Measurements from ENCODE around the gene TYK2.
A peak's percentile ranks its signal among the peaks of the same experiment; 100 is the strongest.
"Not testable (repeated sequence)": the region's sequence is repeated elsewhere in the genome, so short reads cannot be mapped to it uniquely, and the experiment has no call there.

TYK2 gene

GRCh38 chr19:10388957-10389356 lies 8.6 kb upstream of the TYK2 start:
- DNase-seq (ENCODE audit: extremely low read depth, low read depth) = peak; percentile 47

GRCh38 chr19:10384580-10384979 lies 4.2 kb upstream of the TYK2 start:
- no peak for TF ChIP-seq CTCF (IDR thresholded peaks at IDR 0.05; ENCODE audit: low read depth, low read length)
- no peak for DNase-seq (ENCODE audit: extremely low read depth, low read depth)

More at GRCh38 chr19:10388957-10389356, 8.6 kb upstream of the TYK2 start:
- TF ChIP-seq CTCF (IDR thresholded peaks at IDR 0.05; ENCODE audit: low read depth, low read length) = peak; percentile 94

- not testable (repeated sequence) for DNase-seq (ENCODE audit: extremely low read depth, low read depth)
Observed at GRCh38 chr19:10383223-10383499, 2.8 kb upstream of the TYK2 start.

GRCh38 chr19:10379880-10380312 lies 476 bp downstream of the TYK2 start:
- TF ChIP-seq CTCF (IDR thresholded peaks at IDR 0.05; ENCODE audit: low read depth, low read length) = no peak
- no peak for DNase-seq (ENCODE audit: extremely low read depth, low read depth)

GRCh38 chr19:10378124-10378523 lies 2.2 kb downstream of the TYK2 start:
- TF ChIP-seq CTCF (IDR thresholded peaks at IDR 0.05; ENCODE audit: low read depth, low read length) = no peak
- DNase-seq (ENCODE audit: extremely low read depth, low read depth) = no peak

- DNase-seq (ENCODE audit: extremely low read depth, low read depth) = not testable (repeated sequence)
Observed at GRCh38 chr19:10377140-10377640, 3.2 kb downstream of the TYK2 start.

GRCh38 chr19:10374931-10375330 lies 5.4 kb downstream of the TYK2 start:
- DNase-seq (ENCODE audit: extremely low read depth, low read depth) = no peak
- no peak for TF ChIP-seq CTCF (IDR thresholded peaks at IDR 0.05; ENCODE audit: low read depth, low read length)

GRCh38 chr19:10372690-10373089 lies 7.7 kb downstream of the TYK2 start:
- TF ChIP-seq CTCF (IDR thresholded peaks at IDR 0.05; ENCODE audit: low read depth, low read length) = no peak
- no peak for DNase-seq (ENCODE audit: extremely low read depth, low read depth)
